ENCODE measurements around the gene CRK. TPM values are rescaled to one million over a fixed set of nuclear protein-coding genes. Genes with fewer than 3 reads are reported as not detected.
A peak's percentile ranks its signal among the peaks of the same experiment; 100 is the strongest.

Gene CRK
- total RNA-seq, 2 donors from 2014 or later: 50.5 to 52.3 TPM

GRCh38 chr17:1503699-1504098 lies 47.7 kb upstream of the CRK start:
- no peak overlapping the region for H3K27ac Mint-ChIP-seq

GRCh38 chr17:1498869-1499268 lies 42.8 kb upstream of the CRK start:
- H3K36me3 ChIP-seq (ENCODE audit: control insufficient read depth, insufficient read depth, low read length): no peaks in the 10 kb centered on the region
- no peaks in the 10 kb centered on the region for H3K4me1 ChIP-seq (ENCODE audit: control insufficient read depth, insufficient read depth, low read length)
- H3K9me3 Mint-ChIP-seq: no peaks in the 10 kb centered on the region
- H3K9ac ChIP-seq (ENCODE audit: extremely low read depth, low read length, poor library complexity, severe bottlenecking): no peak overlapping the region
- no peak for DNase-seq
- H3K4me3 ChIP-seq (ENCODE audit: low read length): no peak overlapping the region
- 83 to 93% methylated on average over 2 to 9 of the region's 9 CpGs for WGBS, 2 experiments (ENCODE audit: insufficient coverage in 1 of 2, insufficient read length in 1 of 2)
- H3K27me3 ChIP-seq (ENCODE audit: control insufficient read depth, insufficient read depth, low read length, poor library complexity, severe bottlenecking): no peaks in the 10 kb centered on the region
- H3K27me3 Mint-ChIP-seq (ENCODE audit: insufficient read depth): no peaks in the 10 kb centered on the region
- no peak overlapping the region for H3K4me3 Mint-ChIP-seq
- no peak for TF ChIP-seq CTCF (conservative IDR thresholded peaks at IDR 0.05)
- peaks cover under 1% of the 10 kb centered on the region for H3K4me1 Mint-ChIP-seq
- peaks cover 10% of the 10 kb centered on the region for H3K36me3 Mint-ChIP-seq (ENCODE audit: low read depth)
- no peak overlapping the region for H3K27ac Mint-ChIP-seq
- no peaks in the 10 kb centered on the region for H3K9me3 ChIP-seq (ENCODE audit: control insufficient read depth, low read length)
- no peak overlapping the region for H3K27ac ChIP-seq (ENCODE audit: low read depth, low read length)

More at GRCh38 chr17:1503699-1504098, 47.7 kb upstream of the CRK start:
- no peaks in the 10 kb centered on the region for H3K9me3 ChIP-seq (ENCODE audit: control insufficient read depth, low read length)
- H3K4me1 Mint-ChIP-seq: no peaks in the 10 kb centered on the region
- no peaks in the 10 kb centered on the region for H3K27me3 ChIP-seq (ENCODE audit: control insufficient read depth, insufficient read depth, low read length, poor library complexity, severe bottlenecking)
- no peak overlapping the region for H3K4me3 Mint-ChIP-seq
- H3K9ac ChIP-seq (ENCODE audit: extremely low read depth, low read length, poor library complexity, severe bottlenecking): no peak overlapping the region
- no peaks in the 10 kb centered on the region for H3K4me1 ChIP-seq (ENCODE audit: control insufficient read depth, insufficient read depth, low read length)
- DNase-seq: peak; percentile 46
- peak overlapping the region; percentile 32 for H3K27ac ChIP-seq (ENCODE audit: low read depth, low read length)
- TF ChIP-seq CTCF (conservative IDR thresholded peaks at IDR 0.05): no peak
- H3K36me3 Mint-ChIP-seq (ENCODE audit: low read depth): peaks cover 24% of the 10 kb centered on the region
- no peaks in the 10 kb centered on the region for H3K27me3 Mint-ChIP-seq (ENCODE audit: insufficient read depth)
- no peaks in the 10 kb centered on the region for H3K9me3 Mint-ChIP-seq
- H3K4me3 ChIP-seq (ENCODE audit: low read length): no peak overlapping the region
- peaks cover 5% of the 10 kb centered on the region for H3K36me3 ChIP-seq (ENCODE audit: control insufficient read depth, insufficient read depth, low read length)
- WGBS, 2 experiments (ENCODE audit: insufficient coverage in 1 of 2, insufficient read length in 1 of 2): 90 to 91% methylated on average over 10 of the region's 10 CpGs

- H3K9me3 ChIP-seq (ENCODE audit: control insufficient read depth, low read length): no peaks in the 10 kb centered on the region
- no peaks in the 10 kb centered on the region for H3K36me3 ChIP-seq (ENCODE audit: control insufficient read depth, insufficient read depth, low read length)
- DNase-seq: no peak
- H3K27ac ChIP-seq (ENCODE audit: low read depth, low read length): no peak overlapping the region
- Mint-ChIP-seq H3K27me3 (ENCODE audit: insufficient read depth) (no peaks in the 10 kb centered on the region), H3K36me3 (ENCODE audit: low read depth) (peaks cover 7% of the 10 kb centered on the region), H3K4me1 (peaks cover 7% of the 10 kb centered on the region), H3K4me3 (no peak overlapping the region), H3K9me3 (no peaks in the 10 kb centered on the region), H3K27ac (no peak overlapping the region)
- H3K4me3 ChIP-seq (ENCODE audit: low read length): no peak overlapping the region
- no peaks in the 10 kb centered on the region for H3K27me3 ChIP-seq (ENCODE audit: control insufficient read depth, insufficient read depth, low read length, poor library complexity, severe bottlenecking)
- no peaks in the 10 kb centered on the region for H3K4me1 ChIP-seq (ENCODE audit: control insufficient read depth, insufficient read depth, low read length)
- no peak overlapping the region for H3K9ac ChIP-seq (ENCODE audit: extremely low read depth, low read length, poor library complexity, severe bottlenecking)
- no peak for TF ChIP-seq CTCF (conservative IDR thresholded peaks at IDR 0.05)
- WGBS, 2 experiments (ENCODE audit: insufficient coverage in 1 of 2, insufficient read length in 1 of 2): 93 to 94% methylated on average over 2 of the region's 2 CpGs
Observed at GRCh38 chr17:1498233-1498632, 42.2 kb upstream of the CRK start.
